ENCODE measurements around the gene ICAM1. TPM values are rescaled to one million over a fixed set of nuclear protein-coding genes. Genes with fewer than 3 reads are reported as not detected.

Gene ICAM1
- total and polyA plus RNA-seq, 10 of the 15 experiments (the other 5 are each of a cell fraction or from before 2014, with no cell fraction given): 7.6 to 115 (median 60.2) TPM

DNA sequence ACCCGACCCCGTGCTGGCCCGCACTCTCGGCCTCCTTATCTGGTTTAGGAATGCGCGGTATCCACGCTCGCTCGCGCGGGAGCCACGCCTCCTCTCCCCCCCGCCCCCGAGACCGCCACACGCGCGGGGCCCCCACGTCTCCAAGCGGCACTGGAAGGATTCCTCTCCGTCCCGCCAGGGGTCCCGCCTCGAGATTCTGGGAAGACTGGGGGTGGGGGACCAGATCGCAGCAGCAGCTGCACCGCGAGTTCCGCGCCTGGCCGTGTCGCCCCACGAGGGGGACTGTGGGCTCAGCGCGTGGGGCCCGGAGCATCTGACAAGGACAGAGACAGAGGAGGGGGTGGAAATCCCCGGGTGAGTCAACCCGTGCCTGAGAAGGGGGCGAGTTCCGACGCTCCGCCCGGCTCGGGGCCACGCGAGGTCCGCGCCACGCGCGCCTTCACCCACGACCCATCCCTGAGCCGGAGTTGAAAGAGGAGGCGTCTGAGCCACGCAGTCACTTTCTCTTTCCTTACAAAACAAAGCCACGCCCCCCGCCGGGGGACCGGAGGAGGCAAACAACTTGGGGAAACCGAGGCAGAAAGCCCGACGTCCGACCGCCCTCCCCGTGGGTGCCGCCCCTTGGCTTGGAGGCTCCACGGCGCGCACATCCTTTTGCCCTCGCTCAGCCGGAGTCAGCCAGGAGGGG is 40.6 kb upstream of the ICAM1 start (continued):
- TF ChIP-seq CHD2 (IDR thresholded peaks at IDR 0.05; ENCODE audit: borderline replicate concordance, low read depth, low read length): 0 out of 2 replicates have a peak, but pooled peaks have one; percentile 31
- no peak for TF ChIP-seq CHD1 (IDR thresholded peaks at IDR 0.05; ENCODE audit: low read depth, low read length)
- TF ChIP-seq SRF (IDR thresholded peaks at IDR 0.05; ENCODE audit: low read depth in 2 of 2, low read length in 2 of 2): no peak
- TF ChIP-seq, protein P1, sequence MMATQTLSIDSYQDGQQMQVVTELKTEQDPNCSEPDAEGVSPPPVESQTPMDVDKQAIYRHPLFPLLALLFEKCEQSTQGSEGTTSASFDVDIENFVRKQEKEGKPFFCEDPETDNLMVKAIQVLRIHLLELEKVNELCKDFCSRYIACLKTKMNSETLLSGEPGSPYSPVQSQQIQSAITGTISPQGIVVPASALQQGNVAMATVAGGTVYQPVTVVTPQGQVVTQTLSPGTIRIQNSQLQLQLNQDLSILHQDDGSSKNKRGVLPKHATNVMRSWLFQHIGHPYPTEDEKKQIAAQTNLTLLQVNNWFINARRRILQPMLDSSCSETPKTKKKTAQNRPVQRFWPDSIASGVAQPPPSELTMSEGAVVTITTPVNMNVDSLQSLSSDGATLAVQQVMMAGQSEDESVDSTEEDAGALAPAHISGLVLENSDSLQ (IDR thresholded peaks at IDR 0.05): peak; percentile 21; the same call in 1 of the 2 replicates
- no peak for TF ChIP-seq ATF3 (IDR thresholded peaks at IDR 0.05; ENCODE audit: borderline replicate concordance, extremely low read depth, low read depth, low read length)
- TF ChIP-seq SMAD5 (IDR thresholded peaks at IDR 0.05; ENCODE audit: low read depth): no peak; the same call in 1 of the 2 replicates
- TF ChIP-seq EED (IDR thresholded peaks at IDR 0.05; ENCODE audit: low read depth): no peak
- peak; percentile 43 for TF ChIP-seq IKZF1 (conservative IDR thresholded peaks at IDR 0.05)
- TF ChIP-seq FOXM1 (IDR thresholded peaks at IDR 0.05; ENCODE audit: low read depth, low read length): no peak
- TF ChIP-seq DPF2 (IDR thresholded peaks at IDR 0.05): peak; percentile 64
- TF ChIP-seq, protein P2, sequence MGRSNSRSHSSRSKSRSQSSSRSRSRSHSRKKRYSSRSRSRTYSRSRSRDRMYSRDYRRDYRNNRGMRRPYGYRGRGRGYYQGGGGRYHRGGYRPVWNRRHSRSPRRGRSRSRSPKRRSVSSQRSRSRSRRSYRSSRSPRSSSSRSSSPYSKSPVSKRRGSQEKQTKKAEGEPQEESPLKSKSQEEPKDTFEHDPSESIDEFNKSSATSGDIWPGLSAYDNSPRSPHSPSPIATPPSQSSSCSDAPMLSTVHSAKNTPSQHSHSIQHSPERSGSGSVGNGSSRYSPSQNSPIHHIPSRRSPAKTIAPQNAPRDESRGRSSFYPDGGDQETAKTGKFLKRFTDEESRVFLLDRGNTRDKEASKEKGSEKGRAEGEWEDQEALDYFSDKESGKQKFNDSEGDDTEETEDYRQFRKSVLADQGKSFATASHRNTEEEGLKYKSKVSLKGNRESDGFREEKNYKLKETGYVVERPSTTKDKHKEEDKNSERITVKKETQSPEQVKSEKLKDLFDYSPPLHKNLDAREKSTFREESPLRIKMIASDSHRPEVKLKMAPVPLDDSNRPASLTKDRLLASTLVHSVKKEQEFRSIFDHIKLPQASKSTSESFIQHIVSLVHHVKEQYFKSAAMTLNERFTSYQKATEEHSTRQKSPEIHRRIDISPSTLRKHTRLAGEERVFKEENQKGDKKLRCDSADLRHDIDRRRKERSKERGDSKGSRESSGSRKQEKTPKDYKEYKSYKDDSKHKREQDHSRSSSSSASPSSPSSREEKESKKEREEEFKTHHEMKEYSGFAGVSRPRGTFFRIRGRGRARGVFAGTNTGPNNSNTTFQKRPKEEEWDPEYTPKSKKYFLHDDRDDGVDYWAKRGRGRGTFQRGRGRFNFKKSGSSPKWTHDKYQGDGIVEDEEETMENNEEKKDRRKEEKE (IDR thresholded peaks at IDR 0.05): no peak
- 0 out of 2 replicates have a peak, but pooled peaks have one; percentile 6 for TF ChIP-seq TCF3 (IDR thresholded peaks at IDR 0.05; ENCODE audit: borderline replicate concordance, insufficient read depth, low read depth, low read length)
- no peak for TF ChIP-seq PAX8 (IDR thresholded peaks at IDR 0.05)
- TF ChIP-seq BRCA1 (IDR thresholded peaks at IDR 0.05; ENCODE audit: low read depth, low read length): no peak
- no peak for TF ChIP-seq STAT1 (conservative IDR thresholded peaks at IDR 0.05)
- no peak for TF ChIP-seq BMI1 (IDR thresholded peaks at IDR 0.05; ENCODE audit: borderline replicate concordance)
- no peak for TF ChIP-seq ZNF592 (IDR thresholded peaks at IDR 0.05)
- no peak for TF ChIP-seq YBX1 (IDR thresholded peaks at IDR 0.05)
- TF ChIP-seq NR2C2 (IDR thresholded peaks at IDR 0.05; ENCODE audit: borderline replicate concordance, control insufficient read depth, insufficient read length, low read depth): no peak
- peak; percentile 77 for TF ChIP-seq MTA2 (IDR thresholded peaks at IDR 0.05; ENCODE audit: low read depth)
- TF ChIP-seq NBN (IDR thresholded peaks at IDR 0.05): 0 out of 2 replicates have a peak, but pooled peaks have one; percentile 44
- 0 out of 2 replicates have a peak, but pooled peaks have one; percentile 44 for TF ChIP-seq ZNF217 (IDR thresholded peaks at IDR 0.05)

Data from GM12878 (cell line).